NCI-H146 treated with DMSO at 0.1 percent for 48 hours (cell line): ENCODE measurements around the gene MYOZ3.

ENCODE experiments used
- DNase-seq: peaks from one replicate; lab custom pipeline; 2025; ENCODE audit not compliant: unreplicated experiment; lab: John Stamatoyannopoulos, UW

The MYOZ3 gene

DNA sequence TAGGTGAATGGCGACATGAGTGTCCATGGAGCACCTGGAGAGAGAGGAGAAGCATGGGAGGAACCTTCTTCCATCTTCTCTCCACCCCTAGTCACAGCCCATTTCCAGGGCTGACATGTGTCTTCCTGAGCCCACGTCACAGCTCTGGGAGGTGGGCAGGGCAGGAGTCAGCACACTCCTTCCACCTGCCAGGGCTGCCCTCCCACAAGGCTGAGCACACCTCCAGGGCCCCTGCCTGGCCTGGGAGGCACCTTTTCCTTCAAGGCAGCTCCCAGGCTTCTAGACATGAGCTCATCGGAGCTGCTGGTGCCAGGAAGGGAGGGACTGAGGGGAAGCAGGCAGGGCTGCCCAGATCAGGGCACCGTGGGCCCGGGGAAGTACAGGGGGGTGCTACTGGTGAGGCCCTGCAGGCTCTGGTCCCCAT lies 34.2 kb upstream of the MYOZ3 start:
- DNase-seq: no peak

DNA sequence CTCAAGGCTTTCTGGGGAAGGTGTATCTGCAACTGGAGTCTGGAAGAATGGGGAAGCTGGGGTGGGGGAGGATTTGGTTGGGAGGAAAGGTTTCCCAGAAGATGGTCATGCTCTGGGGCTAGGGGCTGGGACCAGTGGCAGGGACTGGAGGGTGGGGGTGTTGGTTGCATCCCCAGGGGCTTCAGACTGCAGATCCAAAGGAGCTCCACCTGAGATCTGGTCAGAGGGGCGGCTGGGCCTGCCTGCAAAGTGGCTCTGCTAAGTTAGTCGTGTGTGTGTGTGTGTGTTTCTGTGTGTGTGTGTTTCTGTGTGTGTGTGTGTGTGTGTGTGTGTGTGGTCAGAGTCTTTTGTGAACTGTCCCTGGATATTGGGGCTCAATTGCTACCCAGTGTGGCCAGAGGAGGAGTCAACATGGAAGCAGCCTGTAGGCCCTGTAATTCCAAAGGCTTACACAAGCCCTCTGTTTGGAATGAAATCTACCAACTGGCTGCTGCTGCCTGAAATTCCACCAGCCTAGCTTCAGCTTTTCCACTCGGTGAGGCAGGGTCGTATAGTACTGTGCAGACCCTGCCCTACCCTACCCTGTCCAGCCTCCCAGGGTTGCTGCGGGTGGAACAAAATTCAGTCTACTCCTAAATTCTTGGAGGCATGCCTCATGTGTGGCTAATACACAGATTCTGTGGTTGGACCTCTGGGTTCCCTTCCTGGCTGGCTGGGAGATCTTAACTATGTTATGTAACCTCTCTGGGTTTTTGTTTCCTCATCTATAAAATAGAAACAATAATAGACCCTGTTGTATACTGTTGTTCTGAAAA lies 33.1 kb upstream of the MYOZ3 start:
- DNase-seq: no peak

DNA sequence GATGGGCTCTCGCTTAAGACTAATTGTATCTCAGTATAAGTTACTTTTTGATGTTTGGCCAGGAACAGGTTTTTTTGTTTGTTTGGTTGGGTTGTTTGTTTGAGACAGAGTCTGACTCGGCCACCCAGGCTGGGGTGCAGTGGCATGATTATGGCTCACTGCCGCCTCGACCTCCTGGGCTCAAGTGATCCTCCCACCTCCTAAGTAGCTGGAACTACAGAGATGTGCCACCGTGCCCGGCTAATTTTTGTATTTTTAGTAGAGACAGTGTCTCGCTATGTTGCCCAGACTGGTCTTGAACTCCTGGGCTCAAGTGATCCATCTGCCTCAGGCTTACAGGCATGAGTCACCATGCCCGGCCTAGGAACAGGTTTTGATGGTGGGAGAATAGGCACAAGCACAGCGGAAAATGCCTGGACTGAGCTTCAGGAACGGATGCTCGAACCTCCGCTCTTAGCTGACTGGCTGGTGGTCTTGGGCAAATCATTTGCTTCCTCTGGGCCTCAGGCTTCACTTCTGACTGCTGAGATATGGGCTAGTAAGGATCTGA lies 32.0 kb upstream of the MYOZ3 start:
- no peak for DNase-seq

DNA sequence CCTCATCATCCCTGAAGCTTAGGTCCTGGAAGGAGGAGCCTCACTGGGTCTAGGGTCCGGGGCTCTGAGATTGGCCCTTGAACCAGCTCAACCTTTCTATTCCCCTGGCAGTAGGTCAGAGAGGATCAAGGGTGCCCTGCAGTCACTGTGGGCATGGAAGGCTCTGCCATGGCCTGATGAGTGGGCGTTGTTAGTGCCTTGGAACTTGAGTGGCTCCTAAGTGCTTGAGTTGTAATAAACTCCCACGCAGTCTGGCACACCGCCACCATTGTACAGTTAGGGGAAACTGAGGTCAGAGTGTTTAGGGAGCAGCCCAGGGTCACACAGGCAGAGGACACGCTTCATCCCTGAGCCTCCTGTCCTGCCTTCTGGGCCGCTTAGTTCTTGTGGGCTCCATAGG lies 31.0 kb upstream of the MYOZ3 start:
- DNase-seq: no peak

DNA sequence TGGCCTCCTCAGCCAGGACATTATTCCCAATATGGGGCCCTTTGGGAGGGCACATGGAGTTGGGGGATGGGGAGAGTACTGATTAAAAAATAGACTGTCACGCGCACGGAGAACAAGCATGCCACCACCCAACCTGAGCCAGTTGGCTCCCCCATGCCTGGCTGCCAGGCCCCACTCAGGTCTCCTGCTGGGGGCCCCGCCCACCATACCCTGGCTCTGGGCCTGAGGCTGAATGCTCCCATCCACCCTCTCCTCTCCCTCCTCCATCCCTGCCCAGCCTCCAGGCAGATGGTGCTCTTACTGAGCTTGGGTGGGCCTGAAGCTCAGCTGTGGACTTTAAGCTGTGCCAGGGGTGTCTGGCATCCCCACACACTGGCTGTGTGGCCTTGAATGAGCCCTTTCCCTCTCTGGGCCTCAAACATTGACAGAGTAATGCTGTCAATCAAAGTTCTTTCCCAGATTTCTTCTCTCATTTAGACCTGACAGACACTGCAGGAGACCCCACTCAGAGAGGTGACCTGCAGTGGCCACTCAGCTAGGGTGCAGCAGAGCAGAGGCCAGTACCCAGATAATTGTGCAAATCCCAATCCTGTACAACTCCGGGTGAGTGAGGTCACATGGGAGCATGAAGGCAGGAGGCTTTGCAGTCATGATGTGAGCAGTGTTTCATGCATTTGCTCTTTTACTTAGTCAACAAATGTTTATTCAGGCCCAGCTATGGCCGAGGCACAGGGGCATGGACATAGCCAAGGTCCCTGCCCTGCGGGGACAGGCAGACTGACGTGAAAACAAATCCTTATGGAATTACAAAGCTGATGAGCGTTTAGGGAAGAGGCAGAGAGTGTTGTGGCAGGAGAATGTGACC lies 30.4 kb upstream of the MYOZ3 start:
- no peak for DNase-seq

DNA sequence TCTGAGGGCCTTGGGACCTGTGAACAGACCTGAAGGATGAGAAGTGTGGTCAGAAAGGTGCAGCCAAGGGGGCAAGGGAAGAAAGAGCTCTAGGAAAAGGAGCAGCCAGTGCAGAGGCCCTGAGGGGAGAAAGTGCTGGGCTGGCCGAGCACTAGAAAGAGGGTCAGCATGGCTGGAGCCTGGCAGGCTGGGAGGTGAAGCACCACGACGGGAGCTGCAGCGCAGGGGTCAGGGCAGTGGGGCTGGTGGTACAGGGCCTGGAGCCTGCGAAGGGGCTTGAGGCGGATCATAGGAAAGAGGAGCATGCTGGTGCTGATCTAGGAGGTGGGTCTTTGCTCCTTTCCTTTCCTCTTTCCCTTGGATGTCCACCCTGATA lies 29.7 kb upstream of the MYOZ3 start:
- no peak for DNase-seq

DNA sequence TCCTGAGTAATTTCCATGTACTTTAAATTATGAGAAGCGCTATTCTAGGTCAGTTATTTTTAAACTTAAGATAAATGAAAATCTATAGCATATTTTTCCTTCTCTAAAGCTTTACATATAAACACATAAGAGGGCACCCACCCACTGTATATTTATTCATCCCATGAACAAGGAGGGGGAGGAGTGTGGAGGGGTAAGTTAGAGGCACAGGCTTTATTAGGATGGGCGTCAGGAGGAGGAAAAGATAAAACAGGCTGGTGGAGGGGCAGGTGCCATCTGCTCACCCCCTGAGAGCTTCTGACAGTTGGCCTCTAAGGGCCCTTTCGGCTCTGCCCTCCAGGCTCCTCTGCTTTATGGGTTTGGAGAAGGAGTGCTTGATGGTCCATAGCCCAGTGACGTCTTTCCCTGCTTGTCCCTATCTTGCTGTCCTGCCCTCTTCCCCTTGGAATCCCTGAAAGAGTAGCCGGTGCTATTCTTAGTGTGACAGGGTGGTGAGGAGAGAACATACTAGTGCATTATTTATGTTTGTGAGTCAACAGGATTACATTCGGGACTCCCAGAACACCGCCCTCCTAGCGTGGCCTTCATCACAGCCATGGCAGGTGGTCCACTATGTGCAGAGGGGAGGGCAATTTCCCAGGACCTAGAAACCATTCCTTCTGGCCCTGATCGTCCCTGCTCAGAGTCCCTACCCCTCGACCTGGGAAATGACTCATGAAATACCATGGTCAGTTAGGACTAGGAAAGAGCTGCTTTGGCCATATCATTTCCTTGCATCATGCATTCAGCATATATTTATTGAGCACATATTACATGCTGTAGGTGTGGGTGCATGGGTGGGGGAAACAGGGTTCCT lies 28.5 kb upstream of the MYOZ3 start:
- DNase-seq: no peak

DNA sequence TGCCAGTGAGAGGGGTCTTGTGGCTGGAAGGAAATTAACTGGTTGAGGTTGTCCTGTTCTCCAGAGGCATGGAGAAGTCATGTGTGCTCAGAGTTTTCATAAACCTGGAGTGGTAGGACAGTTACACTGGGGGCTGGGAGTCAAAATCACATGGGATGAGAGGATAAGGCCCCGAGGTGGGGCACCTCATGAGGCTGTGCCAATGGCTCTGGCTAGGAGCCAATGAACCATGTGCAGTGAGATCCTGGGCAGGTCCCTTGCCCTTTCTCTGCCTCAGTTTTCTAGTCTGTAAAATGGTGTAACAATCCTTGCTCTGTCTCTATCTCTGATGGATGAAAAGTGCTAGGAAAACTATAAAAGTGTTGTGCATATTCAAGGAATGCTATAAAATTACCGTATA lies 27.6 kb upstream of the MYOZ3 start:
- no peak for DNase-seq

DNA sequence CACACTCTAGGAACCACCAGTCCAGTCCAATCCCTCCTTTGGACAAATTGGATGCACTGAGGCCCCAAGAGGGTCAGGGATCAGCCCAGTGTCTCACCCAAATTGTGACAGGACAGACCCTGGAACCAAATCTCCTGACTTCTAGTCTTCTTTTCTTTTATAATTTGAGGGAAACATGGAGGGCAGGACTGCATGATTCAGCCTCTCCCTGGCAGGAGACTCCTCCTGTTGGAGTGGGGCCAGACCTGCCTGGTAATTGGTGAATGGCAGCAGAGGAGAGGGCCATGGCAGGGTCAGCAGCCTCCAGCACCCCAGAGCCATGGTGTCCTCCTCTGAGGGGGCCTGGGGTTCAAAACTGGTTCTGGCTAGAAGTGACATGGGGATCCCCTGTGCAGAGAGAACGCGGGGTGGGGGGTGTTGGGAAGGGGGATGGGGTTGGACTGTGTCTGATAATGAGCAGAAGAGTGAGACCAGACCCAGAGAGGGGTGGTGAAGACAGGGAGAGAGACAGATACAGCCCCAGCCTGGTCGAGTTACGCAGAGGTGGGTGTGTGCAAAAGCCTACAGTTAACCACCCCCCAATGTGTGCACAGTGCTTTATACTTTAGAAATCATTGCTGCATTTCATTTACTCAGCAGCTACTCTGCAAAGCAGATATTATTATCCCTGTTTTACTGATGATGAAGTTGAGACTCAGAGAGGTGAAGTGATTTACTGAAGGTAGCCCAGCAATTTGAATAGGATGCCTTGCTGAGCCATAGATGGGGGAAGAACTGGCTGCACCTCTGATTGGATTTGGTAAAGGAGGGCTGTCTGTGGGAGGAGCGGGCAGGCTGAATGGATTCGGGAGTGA lies 24.4 kb upstream of the MYOZ3 start:
- DNase-seq: no peak

DNA sequence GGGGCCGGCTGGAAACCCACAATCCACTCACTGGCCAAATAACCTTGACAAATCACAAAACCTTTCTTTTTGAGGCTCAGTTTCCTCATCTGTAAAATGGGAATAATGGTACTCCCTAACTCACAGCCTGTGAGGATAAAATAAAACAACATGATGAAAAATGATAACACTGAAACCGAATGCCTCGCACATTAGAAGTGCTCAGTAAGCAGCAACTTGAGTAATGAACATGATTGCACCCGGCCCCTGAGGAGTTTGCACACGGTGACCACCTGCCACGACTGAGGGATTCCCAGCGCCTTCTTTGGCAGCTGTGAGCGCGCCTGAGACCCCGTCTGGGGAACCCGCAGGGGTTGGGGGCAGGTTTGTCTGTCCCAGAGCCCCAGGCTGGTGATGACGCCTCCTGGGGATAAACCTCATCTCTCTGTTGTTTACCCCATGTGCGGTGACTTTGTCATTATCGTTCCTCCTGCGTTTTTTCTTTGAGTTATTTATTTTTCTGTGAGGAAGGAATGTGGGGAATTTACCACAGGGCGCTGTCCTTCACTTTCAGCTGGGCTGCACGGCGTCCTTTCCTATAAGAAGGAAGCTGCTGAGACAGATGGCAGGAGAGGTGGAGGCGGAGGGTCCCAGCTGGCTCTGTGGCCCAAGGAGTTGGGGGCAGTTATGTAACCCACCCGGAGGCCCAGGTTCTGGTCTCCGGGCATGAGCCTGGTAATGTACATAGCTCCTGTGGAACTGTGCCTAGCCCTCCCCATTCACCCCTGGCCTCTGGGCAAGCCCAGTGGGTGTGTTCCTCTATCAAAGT lies 23.6 kb upstream of the MYOZ3 start:
- no peak for DNase-seq

DNA sequence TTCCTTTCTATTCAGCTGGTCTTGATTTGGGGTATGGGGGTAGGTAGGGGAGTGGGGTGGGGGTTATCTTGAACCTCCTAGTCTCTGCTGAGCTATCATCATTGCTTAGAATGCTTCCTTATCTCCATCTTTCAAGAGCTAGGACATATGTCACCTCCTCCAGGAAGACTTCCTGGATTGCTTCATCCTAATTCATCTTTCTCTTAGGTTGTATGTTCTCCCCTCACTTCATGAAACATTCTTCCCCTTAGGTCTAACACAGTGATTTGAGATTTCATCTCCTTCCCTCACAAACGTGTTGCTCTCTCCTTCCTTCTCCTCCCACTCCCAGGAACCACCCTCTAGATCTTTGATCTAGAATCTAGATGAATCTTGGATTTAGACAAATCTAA lies 23.0 kb upstream of the MYOZ3 start:
- no peak for DNase-seq

DNA sequence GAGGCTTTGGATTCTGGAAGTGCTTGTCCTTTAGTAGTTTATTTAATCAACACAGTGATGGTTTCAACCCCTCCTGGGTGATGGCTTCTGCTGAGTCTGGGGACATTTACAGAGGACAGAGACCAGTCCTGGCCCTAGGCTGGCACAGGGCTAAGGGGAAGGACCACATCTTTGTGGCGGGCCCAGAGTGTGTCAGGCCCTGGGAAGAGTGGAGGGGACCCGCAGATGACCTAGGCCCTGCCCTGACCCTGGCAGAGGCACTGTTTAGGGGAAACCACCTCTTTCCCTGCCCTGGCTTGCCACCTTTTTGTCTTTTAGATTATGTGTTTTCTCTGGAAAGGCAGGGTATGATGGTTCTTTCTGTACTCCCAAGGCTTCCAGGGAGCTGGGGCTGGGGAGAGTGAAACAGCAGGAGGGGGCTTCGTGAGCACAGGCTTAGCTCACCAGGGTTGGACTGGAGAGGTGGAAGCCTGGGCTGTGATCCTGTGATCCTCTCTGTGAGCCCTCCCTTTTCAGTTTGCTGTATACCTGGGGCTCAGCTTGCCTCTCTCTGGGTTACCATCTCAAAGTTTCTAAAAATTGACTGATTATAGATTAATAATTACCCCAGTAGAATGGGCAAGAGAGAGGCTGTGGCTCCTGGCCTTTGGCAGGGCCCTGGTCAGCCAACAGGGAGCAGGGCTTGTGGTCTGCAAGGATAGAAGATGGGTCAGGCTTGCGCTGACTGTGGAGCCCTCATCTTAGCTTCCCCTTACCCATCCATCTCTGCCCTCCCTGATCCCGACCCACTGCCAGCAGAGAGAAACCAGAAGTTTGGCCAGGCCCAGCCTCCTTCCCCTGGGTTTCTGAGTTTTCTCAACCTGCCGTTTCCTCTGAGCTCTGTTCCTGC lies 22.3 kb upstream of the MYOZ3 start:
- DNase-seq: no peak

DNA sequence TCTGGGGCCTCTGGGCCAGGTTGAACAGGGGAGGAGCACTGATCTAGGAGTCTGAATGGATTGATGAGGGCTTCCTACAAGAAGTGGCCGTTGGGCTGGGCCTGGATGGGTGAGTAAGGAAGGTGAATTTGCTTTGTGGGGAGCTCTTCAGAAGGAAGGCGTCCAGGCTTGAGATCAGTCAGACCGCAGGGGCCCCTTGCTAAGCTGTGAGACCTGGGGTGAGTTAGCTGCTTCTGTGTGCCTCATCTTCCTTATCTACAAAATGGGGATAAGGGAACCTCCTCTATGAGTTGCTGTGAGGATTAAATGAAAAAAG lies 21.7 kb upstream of the MYOZ3 start:
- DNase-seq: no peak

DNA sequence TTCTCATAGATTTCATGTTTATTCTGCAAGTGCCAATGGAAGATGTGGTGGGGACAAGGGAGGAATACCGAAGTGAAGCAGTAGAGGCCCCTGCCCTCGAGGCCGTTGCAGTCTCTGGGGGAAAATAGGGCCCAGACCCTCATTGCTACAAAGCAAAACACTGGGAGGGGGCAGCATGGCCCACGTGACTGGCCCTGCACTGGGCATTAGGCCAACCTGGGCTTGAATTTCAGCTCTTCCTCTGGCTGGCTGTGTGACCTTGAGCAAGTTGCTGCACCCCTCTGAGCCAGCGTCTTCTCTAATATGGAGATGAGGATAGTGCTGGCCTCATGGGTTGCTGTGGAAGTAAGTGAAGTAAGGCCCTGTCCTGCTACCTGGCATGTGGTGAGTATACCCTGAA lies 21.3 kb upstream of the MYOZ3 start:
- DNase-seq: no peak

DNA sequence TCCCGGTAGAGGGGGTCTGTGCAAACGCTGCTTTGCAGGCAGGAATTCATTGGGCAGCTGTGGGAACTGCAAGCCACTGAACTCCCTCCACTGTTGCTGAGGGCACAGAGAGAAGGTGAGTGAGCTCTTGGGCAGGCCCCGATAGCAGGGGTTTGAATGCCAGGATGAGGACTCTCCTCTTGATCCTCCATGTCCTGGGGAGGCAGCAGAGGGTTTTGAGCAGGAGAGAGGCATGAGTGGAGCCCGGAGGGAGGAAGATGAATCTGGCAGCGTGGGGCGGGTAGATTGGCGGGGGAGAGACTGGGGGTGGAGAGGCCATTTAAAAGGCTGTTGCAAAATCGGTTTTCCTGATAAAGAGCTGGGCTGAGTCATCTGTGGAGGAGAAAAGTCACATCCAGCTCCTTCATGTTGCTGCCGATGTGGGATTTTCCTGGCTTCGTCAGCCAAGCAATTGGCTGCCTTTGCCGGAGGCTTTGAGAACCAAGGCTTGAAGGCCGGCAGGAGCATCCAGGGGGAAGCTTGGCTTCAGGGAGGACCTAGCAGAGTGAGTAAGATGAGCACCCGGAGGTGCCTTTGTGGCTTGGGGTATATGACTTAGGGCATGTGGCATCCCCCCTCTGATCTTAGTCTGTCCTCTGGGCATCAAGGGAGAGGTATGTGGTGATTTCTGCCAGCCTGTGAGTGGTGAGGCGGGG lies 20.6 kb upstream of the MYOZ3 start, which contains the start of gene SYNPO:
Gene SYNPO (plus strand): TSS at position 350 of the 695 bp plus-strand sequence. CDS start 7,616 bp downstream, outside the sequence.
- DNase-seq: no peak

DNA sequence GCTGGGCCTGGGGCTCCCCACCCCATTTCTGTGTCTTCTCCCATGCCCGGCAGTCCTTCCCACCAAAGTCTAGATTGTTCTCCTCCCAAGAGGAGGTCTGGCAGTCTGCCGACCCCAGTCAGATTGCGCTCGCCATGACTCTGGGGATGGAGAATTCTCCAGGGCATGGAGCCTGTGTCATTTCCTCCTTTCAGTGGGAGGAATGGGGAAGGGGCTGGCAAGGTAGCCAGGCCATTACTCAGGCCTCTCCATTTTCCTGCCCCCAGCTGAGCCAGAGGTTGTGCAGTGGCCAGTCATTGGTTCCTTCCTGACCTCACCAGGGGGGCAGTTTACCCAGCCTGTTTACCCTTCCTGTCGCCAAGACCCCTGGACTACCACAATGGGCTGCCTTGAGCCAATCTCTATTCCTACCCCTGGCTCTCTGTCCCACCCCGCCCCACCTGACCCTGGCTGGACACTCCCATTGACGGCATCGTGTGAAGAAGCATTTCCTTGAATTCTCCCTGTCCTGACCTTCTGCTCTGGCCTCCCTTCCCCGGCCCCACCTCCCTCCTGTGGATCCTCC lies 20.0 kb upstream of the MYOZ3 start:
- no peak for DNase-seq

DNA sequence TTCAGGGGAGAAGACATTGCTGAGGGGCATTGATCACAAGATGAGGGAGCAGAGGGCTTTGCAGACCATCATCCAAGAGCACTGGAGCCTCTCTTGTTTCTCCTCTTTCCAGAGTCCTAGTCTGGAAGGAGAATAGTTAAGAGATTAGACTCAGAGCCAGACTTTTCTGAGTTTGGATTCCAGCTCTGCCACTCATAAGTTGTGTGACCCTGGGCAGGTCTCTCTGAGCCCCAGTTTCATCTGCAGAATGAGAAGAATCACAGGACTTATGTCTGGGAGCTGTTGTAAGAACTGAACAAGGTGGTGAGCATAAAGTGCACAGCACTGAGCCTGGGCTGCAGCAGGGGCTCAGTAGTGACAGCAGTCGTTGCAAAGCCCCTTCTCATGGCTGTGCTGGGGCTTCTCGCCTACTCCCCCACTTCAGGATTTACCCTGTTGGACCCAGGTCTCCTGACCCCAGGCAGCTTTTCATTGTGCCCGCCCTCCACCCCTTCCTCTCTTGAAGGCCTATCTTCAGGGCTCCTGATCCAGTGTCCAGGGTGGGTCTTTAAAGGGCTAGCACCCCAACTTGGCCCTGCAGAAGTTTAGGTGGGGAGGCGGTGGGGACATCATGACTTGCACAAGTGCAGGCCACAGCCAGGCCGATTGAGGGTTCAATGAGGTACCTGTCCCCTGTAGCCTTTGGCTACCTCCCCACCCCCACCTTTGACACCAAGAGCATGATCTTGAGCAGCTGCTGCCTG lies 19.1 kb upstream of the MYOZ3 start:
- no peak for DNase-seq
